Liver (tissue), 9 donors: ENCODE data around the gene ZNF599. TPM values are rescaled to one million over a fixed set of nuclear protein-coding genes. Genes with fewer than 3 reads are reported as not detected.

ENCODE experiments used
- DNase-seq: peaks from one replicate; pipeline ENCODE4 v3.0.0-alpha.2; 2017; ENCODE audit warnings: low spot score
- H3K27ac ChIP-seq, 2 donors: one replicate each; pipeline ENCODE4 v1.7.0; 2013; ENCODE audit warnings: inconsistent platforms in 2 of 2, low read length in 2 of 2, control low read depth in 1 of 2, low read depth in 1 of 2, mild to moderate bottlenecking in 1 of 2
- H3K27me3 ChIP-seq, 4 donors: one replicate each; pipeline versions ENCODE4 v1.6.1 to v1.7.0; 2013; ENCODE audit warnings: low read length in 3 of 4, inconsistent platforms in 1 of 4, mild to moderate bottlenecking in 1 of 4, moderate library complexity in 1 of 4; ENCODE audit not compliant: control insufficient read depth in 4 of 4, insufficient read depth in 4 of 4
- H3K36me3 ChIP-seq, 4 donors: one replicate each; pipeline versions ENCODE4 v1.6.1 to v1.7.0; 2013; ENCODE audit warnings: low read length in 3 of 4, mild to moderate bottlenecking in 3 of 4, low read depth in 1 of 4, moderate library complexity in 1 of 4; ENCODE audit not compliant: control insufficient read depth in 4 of 4, insufficient read depth in 3 of 4
- H3K4me1 ChIP-seq, 4 donors: one replicate each; pipeline versions ENCODE4 v1.6.1 to v1.7.0; 2013; ENCODE audit warnings: low read length in 3 of 4, mild to moderate bottlenecking in 3 of 4, moderate library complexity in 1 of 4; ENCODE audit not compliant: control insufficient read depth in 4 of 4, insufficient read depth in 4 of 4
- H3K4me3 ChIP-seq, 3 donors: one replicate each; pipeline versions ENCODE4 v1.6.1 to v1.7.0; 2013; ENCODE audit warnings: low read length in 3 of 3, control low read depth in 1 of 3, low read depth in 1 of 3, mild to moderate bottlenecking in 1 of 3
- H3K9ac ChIP-seq, 2 donors: one replicate each; pipeline ENCODE4 v1.7.0; 2013; ENCODE audit warnings: low read length in 2 of 2, mild to moderate bottlenecking in 2 of 2, moderate library complexity in 2 of 2, control low read depth in 1 of 2, low read depth in 1 of 2
- H3K9me3 ChIP-seq, 4 donors: one replicate each; pipeline versions ENCODE4 v1.6.1 to v1.7.0; 2013; ENCODE audit warnings: low read length in 3 of 4; ENCODE audit not compliant: control insufficient read depth in 4 of 4
- ATF3 ChIP-seq: IDR thresholded peaks from 2 replicates; pipeline ENCODE4 v1.6.1; 2016; ENCODE audit warnings: antibody characterized with exemption
- CTCF ChIP-seq: fragments of 150-350 bp; IDR thresholded peaks from 2 replicates; pipeline ENCODE4 v1.5.1; 2017; ENCODE audit warnings: improper control_type of control experiment, low read depth, low read length; ENCODE audit not compliant: missing input control
- EGR1 ChIP-seq, 2 donors: IDR thresholded peaks; 2 replicates each; pipeline ENCODE4 v1.6.1; 2016 to 2018; ENCODE audit warnings: antibody characterized with exemption in 2 of 2, low read depth in 2 of 2
- FOXA1 ChIP-seq: IDR thresholded peaks from 2 replicates; pipeline ENCODE4 v1.6.1; 2016; ENCODE audit warnings: antibody characterized with exemption
- FOXA2 ChIP-seq: IDR thresholded peaks from 2 replicates; pipeline ENCODE4 v1.6.1; 2016; ENCODE audit warnings: antibody characterized with exemption
- GABPA ChIP-seq, 2 donors: IDR thresholded peaks in 1 of 2; conservative IDR thresholded peaks in 1 of 2; 2 replicates each; pipeline ENCODE4 v1.6.1; 2016; ENCODE audit warnings: antibody characterized with exemption in 2 of 2, mild to moderate bottlenecking in 1 of 2, moderate library complexity in 1 of 2
- HNF4A ChIP-seq, 2 donors: conservative IDR thresholded peaks; 2 replicates each; pipeline ENCODE4 v1.6.1; 2016; ENCODE audit warnings: antibody characterized with exemption in 2 of 2, mild to moderate bottlenecking in 2 of 2
- HNF4G ChIP-seq: IDR thresholded peaks from 2 replicates; pipeline ENCODE4 v1.6.1; 2016; ENCODE audit warnings: antibody characterized with exemption
- JUND ChIP-seq, 2 donors: IDR thresholded peaks; 2 replicates each; pipeline ENCODE4 v1.6.1; 2016; ENCODE audit warnings: antibody characterized with exemption in 2 of 2
- MAX ChIP-seq: IDR thresholded peaks from 2 replicates; pipeline ENCODE4 v1.6.1; 2016; ENCODE audit warnings: antibody characterized with exemption
- NR2F2 ChIP-seq: IDR thresholded peaks from 2 replicates; pipeline ENCODE4 v1.6.1; 2016; ENCODE audit warnings: antibody characterized with exemption
- RAD21 ChIP-seq, 2 donors: IDR thresholded peaks; 2 replicates each; pipeline ENCODE4 v1.6.1; 2016; ENCODE audit warnings: antibody characterized with exemption in 2 of 2, mild to moderate bottlenecking in 2 of 2
- REST ChIP-seq: IDR thresholded peaks from 2 replicates; pipeline ENCODE4 v1.6.1; 2016; ENCODE audit warnings: antibody characterized with exemption, mild to moderate bottlenecking
- RXRA ChIP-seq, 2 donors: IDR thresholded peaks; 2 replicates each; pipeline ENCODE4 v1.6.1; 2017 to 2018; ENCODE audit warnings: antibody characterized with exemption in 2 of 2, mild to moderate bottlenecking in 1 of 2
- SP1 ChIP-seq: IDR thresholded peaks from 2 replicates; pipeline ENCODE4 v1.6.1; 2018; ENCODE audit warnings: antibody characterized with exemption, mild to moderate bottlenecking
- TAF1 ChIP-seq: conservative IDR thresholded peaks from 2 replicates; pipeline ENCODE4 v1.6.1; 2016; ENCODE audit warnings: antibody characterized with exemption, mild to moderate bottlenecking
- YY1 ChIP-seq: IDR thresholded peaks from 2 replicates; pipeline ENCODE4 v1.6.1; 2016; ENCODE audit warnings: antibody characterized with exemption, mild to moderate bottlenecking
- ZBTB33 ChIP-seq: IDR thresholded peaks from 2 replicates; pipeline ENCODE4 v1.6.1; 2016; ENCODE audit warnings: antibody characterized with exemption
- WGBS: extraction: QIAGEN DNeasy Blood & Tissue Kit; methylation state at CpG from one replicate; pipeline ENCODE4 v1.1.7; 2013; 5-methylcytosine and 5-hydroxymethylcytosine counted together
- polyA plus RNA-seq, 2 donors: library from polyadenylated mRNA; stranded (reverse) in 1 of 2; unstranded in 1 of 2; fragments of 200-250 nt in 1 of 2; fragments of >200 nt in 1 of 2; fragmentation: Nextera tagmentation in 1 of 2; extraction: Ambion mirVana in 1 of 2; gene quantifications; one replicate each; pipeline versions ENCODE4 v1.2.1 to v1.2.3, GENCODE V29; 2013 to 2015
- total RNA-seq, 2 donors: library from RNA; depleted of rRNA; stranded (reverse); fragments of >200 nt; gene quantifications; one replicate each; pipeline ENCODE4 v1.2.3, GENCODE V29; 2014
- donor health status: healthy.
- donor health status: healthy.
- donor health status: healthy.
- donor health status: healthy.
- donor health status: healthy.

ZNF599 gene
- total and polyA plus RNA-seq, 4 donors = 1.5 to 2.6 (median 2.1) TPM

GRCh38 chr19:34733746-34734536 lies 39.1 kb downstream of the ZNF599 start, which contains the start of gene ZNF181:
Gene ZNF181, plus strand, starts transcription at chr19:34734243. Its CDS starts 795 bp downstream, at chr19:34735038.
- Histone ChIP-seq H3K36me3 (peaks cover 4 to 33% (median 27%) of the 10 kb centered on the region in 4 donors), H3K9me3 (peaks cover 6 to 28% (median 15%) of the 10 kb centered on the region in 4 donors), H3K9ac (peak within 1 kb of the TSS; percentile 81 to 91), H3K27me3 (no peaks in the 10 kb centered on the region), H3K4me3 (peak within 1 kb of the TSS; percentile 86 to 97 (median 91)), H3K4me1 (peaks cover 5 to 18% (median 15%) of the 10 kb centered on the region in 4 donors), H3K27ac (peak within 1 kb of the TSS; percentile 98)
- TF ChIP-seq YY1 (peak; percentile 98), HNF4G (peak; percentile 9), RXRA (IDR thresholded peaks at IDR 0.05) (peak; percentile 32 to 40), RAD21 (IDR thresholded peaks at IDR 0.05) (peak in 1 of 2 donors; percentile 5), TAF1 (peak; percentile 82), ATF3 (no peak), REST (peak; percentile 13), SP1 (peak; percentile 79), FOXA1 (no peak), EGR1 (IDR thresholded peaks at IDR 0.05; ENCODE audit: low read depth in 2 of 2) (peak in 1 of 2 donors; percentile 28), JUND (IDR thresholded peaks at IDR 0.05) (no peak), HNF4A (conservative IDR thresholded peaks at IDR 0.05) (peak; percentile 55 to 59), CTCF (no peak), NR2F2 (peak; percentile 11), FOXA2 (peak; percentile 32), MAX (peak; percentile 40), GABPA (IDR thresholded peaks at IDR 0.05 in 1 of 2, conservative IDR thresholded peaks at IDR 0.05 in 1 of 2) (peak; percentile 62 to 91), ZBTB33 (peak; percentile 86)
- under 1% methylated on average over 67 of the region's 67 CpGs for WGBS
- DNase-seq = peak; percentile 87
